ENCODE data around the gene TGFB2.
A peak's percentile ranks its signal among the peaks of the same experiment; 100 is the strongest.
"Not testable (repeated sequence)": the region's sequence is repeated elsewhere in the genome, so short reads cannot be mapped to it uniquely, and the experiment has no call there.

TGFB2 gene

DNA sequence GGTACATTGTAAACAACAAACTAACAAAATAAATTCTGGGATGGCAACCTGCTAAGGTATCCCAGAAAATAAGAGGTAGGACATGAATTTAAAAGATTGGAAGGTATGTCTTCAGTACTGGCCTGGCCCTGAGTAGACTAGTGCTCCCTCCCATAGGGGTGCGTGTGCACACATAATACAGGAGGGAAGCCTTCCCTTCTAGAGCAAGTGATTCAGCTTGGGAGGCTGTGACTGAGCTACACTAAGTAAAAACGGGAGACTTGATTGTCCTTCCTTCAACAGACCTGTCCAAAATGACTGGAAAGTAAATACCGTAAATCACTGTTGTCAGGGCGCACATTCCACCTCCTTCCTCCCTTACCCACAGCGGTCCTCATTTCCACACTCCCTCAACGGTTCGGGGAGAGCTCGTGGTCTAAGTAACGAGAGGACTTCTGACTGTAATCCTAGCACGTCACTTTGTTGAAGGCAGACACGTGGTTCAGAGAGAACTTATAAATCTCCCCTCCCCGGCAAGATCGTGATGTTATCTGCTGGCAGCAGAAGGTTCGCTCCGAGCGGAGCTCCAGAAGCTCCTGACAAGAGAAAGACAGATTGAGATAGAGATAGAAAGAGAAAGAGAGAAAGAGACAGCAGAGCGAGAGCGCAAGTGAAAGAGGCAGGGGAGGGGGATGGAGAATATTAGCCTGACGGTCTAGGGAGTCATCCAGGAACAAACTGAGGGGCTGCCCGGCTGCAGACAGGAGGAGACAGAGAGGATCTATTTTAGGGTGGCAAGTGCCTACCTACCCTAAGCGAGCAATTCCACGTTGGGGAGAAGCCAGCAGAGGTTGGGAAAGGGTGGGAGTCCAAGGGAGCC is at the start of gene TGFB2:
Gene TGFB2 (plus strand): TSS at position 523 of the 859 bp plus-strand sequence. CDS start 1,366 bp downstream, outside the sequence.
- DNase-seq, result peak; percentile 22

DNA sequence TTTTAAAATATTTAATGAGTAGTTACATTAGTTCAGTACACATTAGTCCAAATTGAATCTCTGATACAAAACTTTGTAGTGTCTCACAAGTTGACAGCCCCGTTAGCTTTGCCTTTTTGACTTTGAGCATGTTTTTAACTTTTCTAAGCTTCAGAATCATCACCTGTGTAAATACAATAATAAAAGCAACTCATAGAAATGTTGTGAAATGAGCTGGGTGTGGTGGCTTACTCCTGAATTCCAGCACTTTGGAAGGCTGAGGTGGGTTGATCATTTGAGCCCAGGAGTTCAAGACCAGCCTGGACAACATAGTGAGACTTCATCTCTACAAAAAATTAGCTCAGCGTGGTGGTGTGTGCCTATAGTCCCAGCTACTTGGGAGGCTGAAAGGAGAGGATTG is 49.0 kb upstream of the TGFB2 start:
- no peak for DNase-seq

DNA sequence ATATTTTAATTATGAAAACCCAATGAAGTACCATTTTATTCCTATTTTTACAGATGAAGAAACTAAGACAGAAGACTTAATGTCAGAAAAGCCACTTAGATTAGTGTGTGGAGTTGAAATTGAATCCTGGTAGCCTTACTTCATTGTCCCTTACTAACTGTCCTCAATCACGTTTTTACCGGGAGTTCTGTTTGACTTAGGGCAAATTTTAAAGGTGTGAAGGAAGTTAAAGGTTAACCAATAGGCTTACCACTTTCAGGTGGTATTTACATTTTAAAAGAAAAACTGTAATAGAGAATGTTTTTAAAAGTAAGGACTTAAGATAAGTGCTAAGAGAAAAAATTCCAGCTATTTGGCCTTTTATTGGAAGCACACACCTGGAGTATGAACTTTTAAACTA is 47.7 kb upstream of the TGFB2 start:
- no peak for DNase-seq

DNA sequence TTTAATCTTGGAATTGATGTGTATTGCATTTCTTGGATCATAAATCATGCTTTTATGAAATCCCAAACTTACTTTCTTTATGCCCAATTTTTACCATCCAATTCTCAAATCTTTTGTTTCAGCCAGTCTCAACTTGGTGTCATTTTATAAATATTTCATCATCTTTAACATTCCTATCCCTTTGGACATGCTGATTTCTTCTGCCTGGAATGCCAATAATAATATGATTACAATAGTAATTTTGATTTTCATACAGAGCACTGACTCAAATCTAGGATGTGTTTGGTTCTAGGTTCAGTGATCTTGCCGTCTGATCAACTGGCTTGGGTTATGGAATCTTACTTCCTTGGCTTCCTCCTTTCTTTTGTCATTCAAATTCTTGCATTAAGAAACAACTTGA is 47.3 kb upstream of the TGFB2 start:
- DNase-seq, result no peak

DNA sequence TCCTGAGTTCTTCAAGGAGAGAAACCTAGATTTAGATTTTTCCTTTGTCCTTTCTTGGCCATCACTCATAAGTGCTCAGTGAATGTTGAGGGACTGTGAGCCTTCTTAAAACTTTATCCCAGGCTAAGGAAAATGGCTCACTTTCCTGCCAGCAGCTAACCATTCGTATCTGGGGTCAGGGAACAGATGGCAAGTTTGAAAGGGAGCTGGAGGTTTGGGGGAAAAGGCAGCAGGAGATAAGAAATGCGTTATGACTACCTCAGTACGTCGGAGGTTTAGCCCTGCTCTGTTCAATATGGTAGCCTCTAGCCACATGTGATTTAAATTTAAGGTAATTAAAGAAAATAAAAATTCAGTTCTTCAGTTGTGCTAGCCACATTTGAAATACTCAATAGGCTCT is 46.7 kb upstream of the TGFB2 start:
- no peak for DNase-seq

DNA sequence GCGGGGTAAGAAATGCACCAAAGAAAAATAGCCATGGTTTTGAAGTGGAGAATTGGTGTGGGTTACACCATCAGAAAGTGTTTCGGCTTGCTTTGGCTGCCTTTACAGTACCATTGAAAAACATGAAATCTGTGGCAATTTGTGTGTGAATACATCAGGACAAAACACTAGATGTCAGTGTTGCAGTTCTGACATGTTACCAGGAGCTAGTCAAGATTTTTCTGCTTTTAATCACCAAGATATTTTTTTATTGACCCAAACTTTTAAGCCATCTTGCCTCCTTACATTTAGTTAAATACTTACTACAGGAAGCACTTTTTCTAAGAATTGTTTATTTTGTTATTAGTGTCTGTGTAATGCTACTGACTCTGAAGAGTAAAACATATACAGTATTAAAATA is 45.7 kb upstream of the TGFB2 start:
- DNase-seq, result peak; percentile 3

DNA sequence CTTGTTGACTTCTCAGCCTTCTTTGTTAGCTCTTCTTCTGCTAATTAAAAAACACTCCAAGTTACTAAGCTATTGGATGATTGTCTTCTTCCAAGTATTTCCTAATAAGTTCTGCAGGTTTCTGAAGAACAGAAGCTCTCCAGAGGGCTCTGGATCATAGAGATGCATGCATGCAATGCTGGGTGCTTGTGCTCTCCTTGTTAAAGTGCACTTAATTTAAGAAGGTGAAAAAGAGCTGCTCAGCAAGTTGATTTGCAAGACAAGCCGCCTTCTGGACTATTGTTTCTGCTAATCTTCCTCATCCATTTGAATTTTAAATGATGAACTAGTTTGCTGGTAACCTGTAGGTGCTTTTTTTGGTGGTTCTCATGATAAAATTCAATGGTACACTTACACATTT is 43.9 kb upstream of the TGFB2 start:
- DNase-seq, result no peak

DNA sequence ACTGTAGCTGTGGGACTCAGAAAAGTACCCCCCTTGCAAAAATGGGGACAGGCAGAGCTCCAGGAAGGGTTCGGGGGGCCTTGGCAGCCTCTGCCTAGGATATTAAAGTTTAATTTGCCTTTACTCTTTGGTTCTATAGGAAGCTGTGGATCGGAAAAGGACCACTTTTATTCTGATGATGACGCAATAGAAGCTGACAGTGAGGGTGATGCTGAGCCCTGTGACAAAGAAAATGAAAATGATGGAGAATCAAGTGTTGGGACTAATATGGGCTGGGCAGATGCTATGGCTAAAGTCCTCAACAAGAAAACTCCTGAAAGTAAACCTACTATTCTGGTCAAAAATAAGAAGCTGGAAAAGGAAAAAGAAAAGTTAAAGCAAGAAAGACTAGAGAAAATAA is 43.0 kb upstream of the TGFB2 start:
- DNase-seq, result no peak

DNA sequence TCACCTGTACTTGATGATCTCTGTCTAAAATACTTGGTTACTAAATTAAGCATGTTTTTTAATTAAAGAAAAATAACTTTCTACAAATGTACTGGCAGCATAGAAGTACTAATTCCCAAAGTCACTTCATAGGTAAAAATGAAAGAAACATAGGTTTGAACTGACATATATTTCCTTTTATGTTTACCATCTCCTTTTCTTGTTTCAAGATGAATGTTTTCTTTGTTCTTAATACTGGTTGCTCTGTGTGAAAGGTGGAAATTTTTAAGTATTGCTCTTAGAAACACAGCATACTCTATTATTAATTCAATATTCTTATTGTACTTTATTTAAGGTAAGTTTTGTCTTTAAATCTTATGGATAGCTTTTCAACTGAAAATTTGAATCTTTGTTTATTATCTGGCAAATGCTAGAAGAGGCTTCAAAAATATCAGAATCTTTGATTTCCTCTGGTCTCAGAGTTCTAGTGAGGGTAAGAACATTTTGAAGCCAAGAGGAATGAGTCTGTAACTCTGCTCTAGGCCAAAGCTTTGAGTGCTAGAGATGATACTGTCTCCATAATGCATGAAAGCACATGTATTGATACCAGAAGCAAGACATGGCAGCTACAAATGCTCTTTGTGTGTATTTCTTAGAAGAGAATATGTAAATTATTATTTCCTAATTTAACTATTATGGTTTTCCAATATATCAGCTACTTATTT is 41.8 kb upstream of the TGFB2 start:
- no peak for DNase-seq

DNA sequence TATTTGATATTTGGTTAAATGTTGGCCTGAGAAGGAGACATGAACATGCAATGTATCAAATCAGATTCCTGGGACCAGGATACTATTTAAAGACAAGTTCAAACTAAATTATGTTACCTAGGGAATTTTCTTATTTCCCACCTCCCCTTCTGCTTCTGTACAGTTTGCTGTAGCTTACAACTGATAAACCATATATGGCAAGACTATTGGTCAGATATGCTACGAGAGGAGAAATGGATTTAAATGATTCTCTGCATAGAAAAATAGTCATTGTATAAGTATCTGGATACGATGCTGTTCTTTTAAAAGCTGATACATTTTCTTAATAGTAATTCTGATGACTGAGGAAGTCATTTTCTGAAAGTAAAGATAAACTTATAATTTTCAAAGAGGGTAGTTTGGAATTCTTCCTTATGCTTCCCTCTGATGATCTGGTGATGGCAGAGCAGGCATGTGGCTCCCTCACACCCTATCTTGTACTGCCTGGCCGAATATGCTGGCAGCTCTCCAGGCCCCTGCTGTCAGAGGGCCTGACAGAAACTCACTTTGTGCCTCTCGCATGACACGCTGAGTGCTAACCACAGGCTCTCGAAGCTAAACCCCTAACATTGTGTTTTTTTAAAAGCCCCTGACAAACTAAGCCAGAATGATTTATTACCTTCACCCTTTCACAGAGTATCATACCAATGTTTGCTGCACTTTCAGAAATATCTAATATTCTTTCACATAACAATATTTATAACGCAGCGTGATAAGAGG is 40.7 kb upstream of the TGFB2 start:
- DNase-seq, result no peak

DNA sequence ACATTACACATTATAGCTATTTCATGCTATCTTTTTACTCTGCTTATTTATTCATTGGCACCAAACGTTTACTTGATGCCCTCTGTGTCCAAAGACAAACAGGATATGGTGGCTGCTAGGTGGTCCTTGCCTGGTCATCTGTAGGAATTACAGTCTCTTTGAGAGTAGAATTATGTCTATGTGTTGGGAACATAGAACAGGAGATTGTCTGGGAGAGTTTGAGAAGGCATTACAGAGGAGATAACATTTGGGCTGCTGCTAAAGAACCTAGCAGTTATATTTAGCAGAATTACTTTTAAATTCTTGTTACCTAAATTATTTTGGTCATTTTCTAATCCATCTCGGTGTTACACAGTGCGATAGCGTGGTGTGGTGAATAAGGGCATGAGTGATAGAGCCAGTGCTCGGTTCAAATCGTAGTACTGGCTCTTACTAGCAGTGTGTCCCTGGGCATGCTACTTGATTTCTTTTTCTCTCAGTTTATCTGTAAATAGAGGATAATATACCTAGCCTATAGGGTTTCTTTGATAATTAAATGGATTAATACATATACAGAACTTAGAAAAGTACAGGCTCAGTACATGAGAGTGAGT is 39.6 kb upstream of the TGFB2 start:
- DNase-seq, result no peak

DNA sequence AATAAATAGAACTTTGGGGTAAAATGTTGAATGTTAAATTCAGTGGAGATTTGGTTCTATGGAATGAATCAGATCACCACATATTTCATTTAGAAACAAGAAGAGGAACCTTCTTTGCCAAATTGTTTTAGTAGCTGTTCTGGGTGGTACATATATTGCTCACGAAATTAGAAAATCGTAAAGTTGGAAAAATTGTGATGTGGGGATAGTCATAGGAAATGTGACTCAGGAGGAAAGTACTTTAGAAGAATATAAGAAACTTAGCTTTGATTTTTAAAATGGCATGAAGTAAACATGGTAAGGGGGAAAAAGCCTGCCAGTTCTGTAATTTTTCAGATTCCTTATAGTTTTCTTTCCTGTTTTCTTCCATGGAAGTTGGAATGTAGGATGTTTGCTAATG is 32.6 kb upstream of the TGFB2 start:
- no peak for DNase-seq

DNA sequence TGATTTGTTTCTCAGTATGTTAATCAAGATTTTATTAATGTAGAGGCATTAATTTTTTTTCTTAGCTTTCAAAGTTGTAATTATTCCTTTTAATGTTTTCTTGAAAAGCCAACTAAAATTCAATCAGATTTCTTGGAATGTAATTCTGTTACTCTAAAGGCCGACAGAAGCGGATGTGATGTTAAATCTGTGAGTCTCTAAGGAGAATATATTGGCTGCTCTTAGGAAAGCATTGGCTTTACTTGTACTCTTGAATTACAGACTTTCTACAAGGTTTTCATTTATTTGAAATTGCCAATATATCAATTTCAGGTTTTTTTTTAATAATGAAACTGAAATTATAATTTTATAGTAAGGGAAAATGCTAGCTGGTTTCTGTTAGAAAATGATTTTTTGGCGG is 30.8 kb upstream of the TGFB2 start:
- DNase-seq, result no peak

DNA sequence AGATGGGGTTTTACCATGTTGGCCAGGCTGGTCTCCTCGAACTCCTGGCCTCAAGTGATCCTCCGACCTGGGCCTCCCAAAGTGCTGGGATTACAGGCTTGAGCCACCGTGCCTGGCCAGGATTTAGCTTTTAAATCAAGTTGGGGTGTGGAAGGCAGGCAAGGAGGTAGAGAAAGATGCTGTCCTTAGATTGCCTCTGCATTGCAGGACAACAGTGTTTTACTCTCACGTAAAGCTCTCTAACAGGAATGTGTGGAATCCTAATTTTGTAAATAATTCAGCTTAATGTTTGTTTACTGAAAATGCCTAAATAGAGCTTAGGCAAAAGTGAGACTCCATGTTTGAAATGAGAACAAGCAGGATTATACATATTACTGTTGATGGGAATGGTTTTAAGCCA is 29.5 kb upstream of the TGFB2 start:
- no peak for DNase-seq

DNA sequence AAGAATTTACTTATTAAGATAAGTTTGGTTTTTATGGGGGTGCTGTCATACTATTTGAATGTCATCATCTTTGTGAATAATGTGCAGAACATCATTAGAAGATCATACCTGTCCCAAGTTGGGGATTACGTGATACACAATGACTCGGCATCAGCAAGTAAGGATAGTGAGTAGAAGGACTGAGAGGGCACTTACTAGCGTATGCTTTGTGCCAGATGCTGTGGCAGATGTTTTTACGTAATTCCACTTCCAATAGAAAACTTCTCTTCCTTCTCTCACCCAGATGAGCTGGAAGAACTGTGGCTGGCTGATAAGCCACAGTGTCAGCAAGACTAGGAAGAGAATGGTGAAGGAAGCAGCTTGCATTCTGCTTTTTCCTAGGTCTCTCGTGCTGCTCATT is 28.1 kb upstream of the TGFB2 start:
- no peak for DNase-seq

DNA sequence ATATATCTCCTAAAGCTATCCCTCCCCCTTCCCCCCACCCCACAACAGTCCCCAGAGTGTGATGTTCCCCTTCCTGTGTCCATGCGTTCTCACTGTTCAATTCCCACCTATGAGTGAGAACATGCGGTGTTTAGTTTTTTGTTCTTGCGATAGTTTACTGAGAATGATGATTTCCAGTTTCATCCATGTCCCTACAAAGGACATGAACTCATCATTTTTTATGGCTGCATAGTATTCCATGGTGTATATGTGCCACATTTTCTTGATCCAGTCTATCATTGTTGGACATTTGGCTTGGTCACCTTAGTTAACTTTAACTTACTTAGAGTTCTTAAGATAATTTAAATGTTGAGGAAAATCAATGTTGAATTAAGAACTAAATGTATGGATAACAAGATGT is 25.0 kb upstream of the TGFB2 start:
- not testable (repeated sequence) for DNase-seq

DNA sequence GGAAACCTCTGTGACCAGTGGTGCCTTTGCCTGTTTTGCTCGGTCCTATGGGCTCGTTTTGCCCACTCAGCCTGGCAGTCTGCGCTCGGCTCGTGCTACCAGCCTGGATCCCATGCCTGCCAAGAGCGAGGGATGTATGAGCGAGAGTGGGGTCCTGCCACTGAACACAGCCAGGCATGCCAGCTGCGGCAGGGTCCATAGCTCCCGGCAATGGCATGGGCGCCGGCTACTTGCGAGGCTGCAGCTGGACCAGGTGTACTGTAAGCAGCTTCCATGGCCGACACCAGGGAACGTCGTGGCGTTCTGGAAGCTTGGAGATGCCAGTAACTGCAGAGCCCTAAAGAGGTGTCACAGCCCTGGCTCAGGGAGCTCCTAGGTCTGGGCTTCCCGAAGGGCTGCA is 22.4 kb upstream of the TGFB2 start:
- no peak for DNase-seq

DNA sequence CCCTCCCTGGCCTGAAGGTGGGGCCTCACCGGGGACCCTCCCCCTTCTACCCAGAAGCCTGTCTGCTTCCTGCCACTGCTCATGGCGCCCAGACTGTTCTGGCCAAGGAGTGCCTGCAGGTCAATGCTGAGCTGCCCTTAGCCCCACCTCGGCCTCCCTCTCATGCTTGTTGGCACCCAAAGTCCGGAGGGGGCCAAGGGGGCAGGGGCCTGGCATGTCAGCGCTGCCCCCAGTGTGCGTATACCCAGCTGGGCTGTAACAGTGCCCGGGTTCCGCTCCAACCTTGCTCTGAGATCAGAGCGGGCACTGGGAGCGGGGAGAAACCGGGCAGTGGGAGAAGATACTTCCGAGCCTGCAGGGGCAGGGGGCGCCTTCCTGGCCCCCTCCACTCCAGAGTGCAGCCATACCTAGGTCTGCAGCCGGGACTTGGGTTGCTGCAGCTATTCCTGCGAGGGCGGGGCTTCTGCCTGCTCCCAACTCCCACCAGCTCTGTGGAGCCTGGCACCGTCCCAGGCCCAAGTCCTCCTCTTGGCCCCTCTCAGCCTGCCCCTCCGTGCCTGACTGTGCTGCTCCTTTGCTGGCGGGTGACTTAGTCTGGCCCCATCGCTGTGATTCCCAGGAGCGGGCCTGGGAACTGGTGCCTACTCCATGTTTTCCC is 21.4 kb upstream of the TGFB2 start:
- no peak for DNase-seq

DNA sequence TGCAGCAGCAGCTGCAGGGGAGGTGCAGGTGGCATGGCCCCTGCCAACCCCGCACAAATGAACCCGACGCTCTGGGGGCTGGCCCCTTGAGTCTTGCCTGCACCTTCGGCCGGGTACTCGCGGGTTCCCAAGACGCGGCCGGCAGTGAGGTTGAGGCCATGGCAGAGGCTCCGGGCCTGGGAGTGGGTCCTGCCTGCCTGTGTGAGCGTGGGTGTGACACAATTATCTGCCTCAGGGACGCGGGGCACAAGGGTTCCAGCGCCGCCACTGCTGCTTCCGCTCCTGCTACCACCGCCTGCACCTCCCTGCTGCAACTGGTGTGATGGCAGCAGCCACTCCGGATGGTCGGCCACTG is 20.9 kb upstream of the TGFB2 start:
- no peak for DNase-seq

DNA sequence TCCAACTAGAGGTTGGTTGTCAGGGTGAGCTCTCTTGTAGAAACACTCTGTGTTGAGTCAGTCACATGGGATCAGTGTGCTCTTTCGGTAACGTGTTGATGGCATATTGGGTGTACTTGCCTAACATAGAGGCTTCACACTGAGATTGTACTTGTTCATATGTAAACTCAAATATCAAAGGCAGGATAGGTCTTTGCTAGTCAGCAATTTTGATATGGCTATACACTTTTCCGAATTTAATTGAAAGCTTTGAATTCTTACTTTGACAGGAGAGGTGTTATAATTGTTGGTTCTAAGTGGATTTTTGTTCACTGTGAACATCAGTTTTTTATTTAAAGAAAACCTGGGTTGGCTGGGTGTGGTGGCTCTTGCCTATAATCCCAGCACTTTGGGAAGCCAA is 16.4 kb upstream of the TGFB2 start:
- DNase-seq, result no peak

DNA sequence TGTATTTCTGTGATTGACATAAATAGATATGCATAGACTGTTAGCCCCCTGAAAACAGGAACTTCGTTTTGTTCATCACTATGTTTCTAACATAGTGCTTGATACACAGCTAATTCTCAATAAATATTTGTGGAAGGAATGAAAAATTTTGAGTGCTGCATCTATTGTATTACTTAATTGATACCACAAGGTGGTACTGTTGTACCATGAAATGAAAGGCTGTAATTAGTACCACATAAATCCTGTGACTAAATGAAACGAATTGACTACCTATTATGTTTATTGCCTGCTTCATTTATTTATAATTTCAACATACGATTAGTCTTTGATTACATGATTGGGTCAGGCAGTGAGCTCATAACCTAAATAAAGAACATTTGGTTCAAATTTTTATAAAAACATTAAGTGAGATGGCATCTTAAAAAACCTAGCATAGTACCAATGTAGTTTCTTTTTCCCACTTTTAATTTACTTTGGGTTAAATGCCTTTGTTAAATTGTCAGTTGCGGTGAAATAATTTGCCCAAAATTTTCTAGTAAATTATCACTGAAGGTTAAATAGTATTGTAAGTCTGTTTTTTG is 15.0 kb upstream of the TGFB2 start:
- DNase-seq, result peak; percentile 73

DNA sequence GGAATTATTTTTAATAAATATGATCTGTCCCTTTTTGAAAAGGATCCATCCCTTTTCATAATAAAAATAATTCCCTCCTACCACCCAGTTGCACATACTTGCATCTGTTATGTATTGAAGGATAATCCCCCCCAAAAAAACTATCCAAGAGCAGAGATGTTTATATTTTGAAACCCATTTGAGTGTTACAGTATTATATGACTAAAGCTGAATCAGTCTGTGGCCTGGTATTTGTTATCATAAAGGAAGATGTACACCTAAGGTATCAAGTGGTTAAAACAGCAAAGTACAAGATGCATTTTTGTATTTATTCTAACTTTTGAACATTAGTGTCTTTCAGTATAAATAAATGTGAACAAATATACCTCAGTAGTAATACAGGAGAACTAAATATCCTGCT is 12.7 kb upstream of the TGFB2 start:
- DNase-seq, result no peak

DNA sequence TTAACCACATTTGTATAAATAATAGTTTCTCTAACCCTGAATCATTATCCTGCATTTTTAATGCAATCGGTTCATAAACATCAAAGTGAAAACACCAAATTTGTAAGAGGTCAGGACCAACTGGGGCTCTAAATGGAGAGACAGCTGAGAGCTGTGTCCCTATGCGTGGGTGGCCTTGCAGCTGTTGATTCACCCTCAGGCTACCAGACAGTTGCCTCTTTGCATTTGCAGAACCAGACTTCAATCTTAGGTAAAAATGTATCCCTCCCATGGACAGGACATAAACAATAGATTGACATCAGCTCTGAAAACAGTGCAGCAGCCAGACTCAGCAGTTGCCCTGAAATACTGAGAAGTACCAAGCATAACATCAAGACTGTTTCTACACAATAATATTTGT is 8.8 kb upstream of the TGFB2 start:
- no peak for DNase-seq
